HG03432 (cell line): ENCODE data around the gene TRIM7.
A peak's percentile ranks its signal among the peaks of the same experiment; 100 is the strongest.
"Not testable (repeated sequence)": the region's sequence is repeated elsewhere in the genome, so short reads cannot be mapped to it uniquely, and the experiment has no call there.

Experiments used
- ATAC-seq: cut with Tn5 transposase; IDR thresholded peaks from one replicate; pipeline ENCODE4 v1.9.1; 2021; ENCODE audit warnings: mild to moderate bottlenecking, moderate library complexity; ENCODE audit not compliant: unreplicated experiment

The TRIM7 gene

DNA sequence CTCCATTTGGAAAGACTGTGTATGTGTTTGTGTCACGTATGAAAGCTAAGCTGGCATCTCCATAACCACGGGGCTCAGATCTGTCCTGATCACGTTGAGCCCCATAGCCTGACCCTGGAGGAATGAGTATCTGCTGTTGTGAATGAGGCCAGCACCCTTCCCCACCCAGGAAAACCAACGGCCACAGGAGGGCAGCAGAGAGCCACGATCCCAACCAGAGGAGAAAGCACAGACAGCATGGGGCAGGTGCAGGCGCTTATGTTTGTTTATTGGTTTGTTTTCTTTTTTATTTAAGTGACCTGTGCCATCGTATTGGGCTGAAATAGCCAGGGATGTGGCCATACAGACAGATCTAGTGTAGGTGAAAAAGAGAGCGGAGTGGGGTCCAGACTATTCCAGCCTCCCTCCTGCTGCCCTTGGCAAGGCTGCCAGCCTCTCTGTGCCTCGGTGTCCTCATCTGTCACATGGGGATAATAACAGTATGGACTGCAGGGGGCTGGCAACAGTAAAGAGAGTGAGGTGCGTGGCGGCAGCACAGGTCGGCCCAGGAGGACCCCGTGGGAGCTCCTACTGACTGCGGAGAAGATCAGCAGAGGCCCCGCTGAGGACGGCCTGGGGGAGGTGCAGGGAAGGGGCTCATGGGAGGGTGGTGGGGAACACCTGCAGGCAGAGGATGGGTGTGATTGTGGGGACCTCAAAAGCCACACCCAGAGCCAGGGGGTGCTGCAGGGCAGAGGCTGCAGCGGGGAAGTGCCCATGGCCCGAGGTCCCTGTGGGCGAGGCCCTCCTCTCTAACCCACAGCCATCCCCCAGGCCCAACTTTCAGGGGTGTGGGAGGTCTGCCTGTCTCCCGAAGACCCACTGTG, 45.5 kb downstream of the TRIM7 start:
- peak; percentile 66 for ATAC-seq

DNA sequence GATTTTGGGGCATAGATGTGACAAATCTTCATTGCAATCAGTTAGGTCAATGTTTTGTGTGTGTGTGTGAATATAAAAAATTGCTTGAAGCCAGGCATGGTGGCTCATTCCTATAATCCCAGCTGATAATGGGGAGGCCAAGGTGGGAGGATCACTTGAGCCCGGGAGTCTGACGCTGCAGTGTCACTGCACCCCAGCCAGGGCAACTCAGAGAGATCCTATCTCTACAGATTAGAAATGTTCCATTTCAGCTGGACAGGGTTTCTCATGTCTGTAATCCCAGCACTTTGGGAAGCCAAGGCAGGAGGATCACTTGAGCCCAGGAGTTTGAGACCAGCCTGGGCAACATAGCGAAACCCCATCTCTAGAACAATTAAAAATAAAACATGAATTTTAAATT, 46.1 kb downstream of the TRIM7 start:
- no peak for ATAC-seq

DNA sequence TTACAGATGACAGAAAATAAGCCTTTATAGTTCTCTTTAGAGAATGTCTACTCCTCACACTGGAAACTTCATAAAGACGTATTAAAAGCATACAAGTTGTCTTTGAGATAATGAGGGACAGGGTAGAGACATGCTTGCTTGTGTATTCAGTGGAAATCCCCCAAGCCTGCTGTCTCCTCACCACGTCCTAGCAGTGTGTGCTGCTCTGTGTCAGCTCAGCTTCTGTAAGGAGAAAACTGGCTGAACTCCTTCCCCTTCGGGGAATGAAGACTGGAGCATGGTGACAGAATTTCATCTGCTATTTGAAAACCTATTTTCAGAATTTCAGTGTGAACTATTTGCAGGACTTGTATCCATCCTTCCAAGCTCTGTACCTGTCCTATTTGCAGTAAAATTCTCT, 48.2 kb downstream of the TRIM7 start:
- ATAC-seq: no peak

DNA sequence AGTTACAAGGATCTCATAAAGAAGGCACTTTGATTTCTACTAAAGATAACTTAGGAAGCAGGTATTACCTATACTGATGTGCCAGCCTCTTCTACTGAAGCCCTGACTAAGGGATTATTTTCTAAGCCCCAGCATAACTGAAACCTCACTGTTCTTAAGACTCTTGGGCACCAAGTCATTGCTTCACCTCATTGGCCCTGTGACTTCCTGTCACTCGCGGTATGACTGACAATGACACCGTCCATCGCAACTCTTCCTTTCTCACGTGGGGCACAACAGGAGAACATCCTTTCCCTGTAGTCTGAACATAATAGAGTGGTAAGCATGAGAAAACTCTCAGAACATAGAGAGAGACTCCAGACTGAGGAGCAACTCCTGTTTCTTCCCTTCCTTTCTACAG, 51.2 kb downstream of the TRIM7 start:
- peak; percentile 30 for ATAC-seq

DNA sequence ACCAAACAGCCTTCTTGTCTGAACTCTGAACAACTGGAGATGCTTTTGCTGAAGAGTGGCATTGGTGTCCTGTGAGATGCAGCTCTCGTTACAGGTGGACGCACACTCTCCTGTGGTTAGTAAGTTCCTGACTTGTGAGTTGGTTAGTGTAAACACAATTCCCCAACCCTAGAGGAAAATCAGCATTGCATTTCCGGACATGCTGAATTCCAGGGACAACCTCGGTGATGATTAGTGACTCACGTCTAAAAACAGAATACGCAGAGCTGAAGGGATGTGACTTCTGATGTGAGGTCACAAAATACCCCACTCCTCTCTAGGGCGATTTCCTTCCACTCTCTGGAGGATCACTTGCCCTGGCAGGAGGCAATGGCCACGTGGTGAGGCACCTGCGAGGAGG, 52.6 kb downstream of the TRIM7 start:
- ATAC-seq: no peak

DNA sequence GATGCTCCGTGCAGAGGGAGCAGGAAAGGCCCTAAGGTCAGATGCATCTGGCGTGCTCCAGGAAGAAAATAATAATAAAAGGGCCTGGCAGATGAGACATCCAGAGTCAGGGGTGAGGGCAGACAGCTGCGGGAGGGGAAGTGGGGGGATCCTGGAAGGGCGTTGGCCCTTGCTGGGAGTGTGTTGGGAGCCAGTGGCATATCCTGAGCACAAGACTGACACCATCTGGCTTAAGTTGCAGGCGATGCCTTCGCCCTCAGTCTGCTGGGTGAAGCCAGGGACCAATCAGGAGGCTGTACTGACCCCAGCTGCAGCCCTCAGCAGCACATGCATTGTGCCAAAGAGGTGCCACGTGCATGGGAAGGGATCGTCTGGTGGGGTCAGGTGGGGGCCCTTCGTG, 53.9 kb downstream of the TRIM7 start:
- ATAC-seq: no peak

DNA sequence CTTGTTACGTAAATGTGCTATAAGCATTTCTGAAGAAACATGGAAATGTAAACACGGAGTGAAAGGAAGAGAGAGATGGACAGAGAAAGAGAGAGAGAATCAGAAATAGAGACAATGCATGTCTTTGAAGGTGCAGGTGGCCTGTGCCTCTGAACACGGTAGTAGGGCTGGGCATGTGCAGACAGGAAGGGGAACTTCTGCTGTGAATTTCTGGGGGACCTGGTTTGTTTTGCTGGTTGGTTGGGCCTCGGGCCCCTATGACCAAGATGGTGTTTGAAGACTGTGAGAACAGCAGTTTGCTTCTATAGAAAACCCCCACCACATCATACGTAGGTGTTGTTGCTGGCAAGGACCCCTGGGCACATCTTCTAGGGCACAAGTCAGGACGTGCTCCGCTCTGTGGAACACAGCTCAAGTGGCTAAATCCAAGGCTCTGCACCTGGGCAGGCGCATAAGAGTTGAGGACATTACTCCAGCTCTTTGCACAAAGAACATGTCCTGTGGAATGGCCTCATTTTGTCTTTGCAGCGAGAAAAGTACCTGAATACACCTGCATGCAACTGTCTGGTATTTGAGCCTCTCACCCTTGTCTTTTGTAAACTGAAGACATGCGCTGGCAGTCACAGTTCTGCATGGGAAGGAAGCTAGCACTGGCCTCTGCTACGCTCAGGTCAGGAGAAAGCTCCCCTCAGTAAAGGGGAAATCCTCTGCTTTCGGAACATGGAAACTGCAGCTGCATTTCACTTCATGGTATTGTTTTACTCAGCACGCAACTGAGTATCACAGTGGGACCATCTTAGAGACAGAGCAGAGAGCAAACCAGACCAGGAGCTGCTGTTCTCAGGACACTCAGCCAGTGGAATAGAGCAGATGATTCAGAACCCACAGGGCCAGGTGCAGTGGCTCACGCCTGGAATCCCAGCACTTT, 54.9 kb downstream of the TRIM7 start:
- ATAC-seq: peak; percentile 73

DNA sequence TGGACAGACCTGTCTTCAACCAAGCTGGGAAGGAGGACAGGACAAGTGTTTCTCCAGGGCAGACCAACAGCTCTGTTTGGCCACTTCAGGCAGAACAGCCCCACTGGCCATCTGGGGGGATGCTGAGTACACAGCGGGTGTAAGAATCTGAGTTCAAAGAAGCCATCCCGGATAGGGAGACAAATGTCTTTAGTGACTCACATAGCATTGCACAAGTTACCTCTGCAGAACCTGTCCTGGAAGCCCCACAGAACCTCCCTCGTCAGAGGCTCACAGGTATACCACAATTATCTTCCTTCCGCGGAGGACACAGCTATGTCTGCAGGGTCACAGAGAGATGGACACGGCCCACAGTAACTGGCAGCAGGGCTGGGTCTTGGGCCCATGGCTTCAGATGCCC, 55.6 kb downstream of the TRIM7 start:
- no peak for ATAC-seq

DNA sequence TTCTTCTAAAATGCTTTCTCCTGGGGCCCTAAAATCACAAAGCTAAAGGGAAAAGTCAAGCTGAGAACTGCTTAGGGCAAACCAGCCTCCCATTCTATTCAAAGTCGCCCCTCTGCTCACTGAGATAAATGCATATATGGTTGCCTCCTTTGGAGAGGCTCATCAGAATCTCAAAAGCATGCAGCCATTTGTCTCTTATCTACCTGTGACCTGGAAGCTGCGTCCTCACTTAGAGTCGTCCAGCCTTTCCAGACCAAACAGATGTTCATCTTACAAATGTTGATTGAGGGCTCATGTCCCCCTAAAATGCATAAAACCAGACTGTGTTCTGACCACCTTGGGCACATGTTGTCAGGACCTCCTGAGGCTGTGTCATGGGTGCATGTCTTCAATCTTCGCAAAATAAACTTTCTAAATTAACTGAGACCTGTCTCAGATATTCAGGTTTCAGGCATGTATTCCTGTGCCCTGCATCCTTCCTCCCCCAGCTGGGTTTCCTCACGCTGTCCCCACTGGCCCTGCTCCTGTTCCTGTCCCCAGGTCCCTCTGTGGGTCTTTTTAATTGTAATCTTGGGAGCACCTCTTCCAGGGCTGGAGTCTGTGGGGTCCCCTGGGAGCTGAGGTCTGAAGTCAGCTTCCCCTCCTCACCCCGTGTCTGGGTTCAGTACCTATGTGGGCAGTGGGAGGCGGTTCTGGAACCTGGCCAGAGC, 57.9 kb downstream of the TRIM7 start, which contains the start of gene OR2V2:
OR2V2 (plus strand) TSS at position 660 of the 710 bp plus-strand sequence. CDS start 7,357 bp downstream, outside the sequence.
- ATAC-seq: not testable (repeated sequence)

DNA sequence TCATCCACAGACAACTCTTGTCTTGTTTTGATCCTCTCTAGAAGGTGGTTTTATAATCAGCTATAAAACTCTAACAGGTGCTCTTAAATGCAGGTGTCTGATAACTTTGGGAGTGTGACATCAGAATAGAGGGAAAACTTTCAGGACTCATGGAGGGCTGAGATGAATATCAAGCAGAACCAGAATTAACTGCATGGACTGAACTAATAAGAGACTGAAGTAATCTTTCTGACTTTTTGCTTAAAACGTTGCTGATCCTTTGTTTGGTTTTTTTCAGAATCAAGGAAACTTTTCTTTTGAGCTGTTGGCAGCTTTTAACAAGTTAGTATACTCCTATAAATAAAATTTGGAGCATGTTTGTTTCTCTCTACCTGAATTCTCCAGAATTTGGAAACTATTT, 59.9 kb downstream of the TRIM7 start:
- no peak for ATAC-seq
